Fibroblast of skin of abdomen (primary cell): ENCODE results near the gene AGFG1.
"Not testable (repeated sequence)": the region's sequence is repeated elsewhere in the genome, so short reads cannot be mapped to it uniquely, and the experiment has no call there.

Experiments
- DNase-seq: peaks from one replicate; pipeline ENCODE4 v3.0.0-alpha.2; 2013

Gene AGFG1

GRCh38 chr2:227499627-227500300 lies 27.8 kb downstream of the AGFG1 start:
- no peak for DNase-seq

GRCh38 chr2:227500301-227500630 lies 28.3 kb downstream of the AGFG1 start:
- no peak for DNase-seq

GRCh38 chr2:227503433-227504406 lies 31.8 kb downstream of the AGFG1 start:
- DNase-seq: peak; percentile 20

GRCh38 chr2:227504700-227505099 lies 32.7 kb downstream of the AGFG1 start:
- DNase-seq: no peak

GRCh38 chr2:227506456-227506855 lies 34.5 kb downstream of the AGFG1 start:
- no peak for DNase-seq

- no peak for DNase-seq
Observed at GRCh38 chr2:227507963-227508362, 36.0 kb downstream of the AGFG1 start.

- DNase-seq: no peak
Observed at GRCh38 chr2:227509076-227509475, 37.1 kb downstream of the AGFG1 start.

GRCh38 chr2:227509824-227510619 lies 38.1 kb downstream of the AGFG1 start:
- DNase-seq: no peak

GRCh38 chr2:227510620-227510958 lies 38.6 kb downstream of the AGFG1 start:
- no peak for DNase-seq

- no peak for DNase-seq
Observed at GRCh38 chr2:227511239-227511930, 39.4 kb downstream of the AGFG1 start.

GRCh38 chr2:227511955-227512354 lies 40.0 kb downstream of the AGFG1 start:
- no peak for DNase-seq

GRCh38 chr2:227513113-227513512 lies 41.2 kb downstream of the AGFG1 start:
- DNase-seq: no peak

- DNase-seq: no peak
Observed at GRCh38 chr2:227515742-227516141, 43.8 kb downstream of the AGFG1 start.

GRCh38 chr2:227517724-227518123 lies 45.8 kb downstream of the AGFG1 start:
- DNase-seq: no peak

GRCh38 chr2:227518278-227518865 lies 46.4 kb downstream of the AGFG1 start:
- peak; percentile 45 for DNase-seq

- not testable (repeated sequence) for DNase-seq
Observed at GRCh38 chr2:227521178-227521577, 49.2 kb downstream of the AGFG1 start.

GRCh38 chr2:227524665-227525064 lies 52.7 kb downstream of the AGFG1 start:
- no peak for DNase-seq

GRCh38 chr2:227527351-227527750 lies 55.4 kb downstream of the AGFG1 start:
- no peak for DNase-seq

- DNase-seq: no peak
Observed at GRCh38 chr2:227528803-227529202, 56.8 kb downstream of the AGFG1 start.

- DNase-seq: no peak
Observed at GRCh38 chr2:227529871-227530270, 57.9 kb downstream of the AGFG1 start.

- no peak for DNase-seq
Observed at GRCh38 chr2:227534714-227535113, 62.8 kb downstream of the AGFG1 start.

GRCh38 chr2:227536445-227536844 lies 64.5 kb downstream of the AGFG1 start:
- no peak for DNase-seq
